Nephron (organoid): ENCODE results near the gene RND1.
"Not testable (repeated sequence)": the region's sequence is repeated elsewhere in the genome, so short reads cannot be mapped to it uniquely, and the experiment has no call there.

Experiments used
- H3K27ac Mint-ChIP-seq, 3 experiments: 2 replicates each; pipeline ENCODE4 v1.8.0; 2020; ENCODE audit warnings: mixed read lengths in 3 of 3, mild to moderate bottlenecking in 2 of 3, moderate library complexity in 1 of 3
- H3K27me3 Mint-ChIP-seq: 2 replicates; pipeline ENCODE4 v1.8.0; 2021; ENCODE audit warnings: low read depth, mild to moderate bottlenecking, moderate library complexity, mixed read lengths
- H3K36me3 Mint-ChIP-seq: 2 replicates; pipeline ENCODE4 v1.8.0; 2020; ENCODE audit warnings: low read depth, mixed read lengths
- H3K4me1 Mint-ChIP-seq: 2 replicates; pipeline ENCODE4 v1.8.0; 2020; ENCODE audit warnings: mixed read lengths
- H3K4me3 Mint-ChIP-seq, 3 experiments: 2 replicates each; pipeline ENCODE4 v1.8.0; 2020; ENCODE audit warnings: mild to moderate bottlenecking in 3 of 3, mixed read lengths in 3 of 3, moderate library complexity in 2 of 3
- H3K9me3 Mint-ChIP-seq: 2 replicates; pipeline ENCODE4 v1.8.0; 2020; ENCODE audit warnings: mixed read lengths
- TF ChIP-seq, protein P1 (sequence below), 3 experiments: fragments of 200-600 bp; sonication (generic); IDR thresholded peaks; one replicate each; pipeline ENCODE4 v1.5.0; 2021; ENCODE audit warnings: antibody characterized with exemption in 3 of 3; ENCODE audit not compliant: unreplicated experiment in 3 of 3

Gene RND1

DNA sequence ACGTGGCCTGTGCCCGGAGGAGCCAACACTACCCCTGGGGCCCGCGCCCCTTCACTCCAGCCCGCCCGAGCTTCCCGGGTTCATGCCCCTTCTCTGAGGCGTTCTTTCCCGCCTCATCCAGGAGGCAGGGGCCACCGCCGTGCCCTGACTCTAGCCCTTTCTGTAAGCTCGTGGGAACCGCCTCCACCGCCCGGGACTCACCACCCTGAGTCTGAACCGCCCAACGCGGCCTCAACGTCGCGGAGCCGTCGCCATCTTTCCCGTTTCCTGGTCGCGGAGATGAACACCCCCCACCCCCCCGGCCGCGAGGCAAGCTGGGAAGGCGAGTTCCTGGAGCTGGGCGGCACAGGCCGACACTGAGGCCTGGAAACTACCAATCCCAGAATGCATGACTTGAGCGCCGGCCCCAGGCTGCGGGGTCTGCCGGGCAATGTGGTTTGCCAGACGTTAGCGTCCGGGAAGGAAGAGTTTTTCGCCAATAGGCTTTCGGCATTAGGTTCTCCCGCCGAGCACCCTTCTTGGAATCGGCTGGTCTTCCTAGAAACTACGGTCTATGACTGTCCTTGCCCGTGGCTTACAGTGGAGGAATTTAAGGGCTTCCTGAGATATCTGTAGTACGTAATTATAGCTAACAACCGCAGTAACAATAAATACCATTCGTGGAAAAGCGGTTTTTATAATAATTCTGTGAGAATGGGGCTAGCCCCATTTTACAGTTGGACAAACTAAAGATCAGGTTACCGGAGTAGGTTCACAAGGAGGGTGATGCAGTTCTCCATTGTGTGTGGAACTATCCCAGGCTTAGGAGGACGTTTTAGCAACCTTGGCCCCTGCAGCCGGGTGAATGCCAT, 13.6 kb downstream of the RND1 start, which contains the start of gene DDX23:
DDX23 (minus strand) TSS at position 281 of the 851 bp plus-strand sequence. CDS start 6,381 bp downstream, outside the sequence.
- Mint-ChIP-seq H3K4me1 (peaks cover 30% of the 10 kb centered on the region), H3K27me3 (no peaks in the 10 kb centered on the region), H3K4me3 (peak within 1 kb of the TSS; percentile 98 to 99 (median 99)), H3K27ac (peak within 1 kb of the TSS; percentile 83 to 96 (median 96)), H3K9me3 (no peaks in the 10 kb centered on the region), H3K36me3 (peaks cover 5% of the 10 kb centered on the region)
- TF ChIP-seq, protein P1, sequence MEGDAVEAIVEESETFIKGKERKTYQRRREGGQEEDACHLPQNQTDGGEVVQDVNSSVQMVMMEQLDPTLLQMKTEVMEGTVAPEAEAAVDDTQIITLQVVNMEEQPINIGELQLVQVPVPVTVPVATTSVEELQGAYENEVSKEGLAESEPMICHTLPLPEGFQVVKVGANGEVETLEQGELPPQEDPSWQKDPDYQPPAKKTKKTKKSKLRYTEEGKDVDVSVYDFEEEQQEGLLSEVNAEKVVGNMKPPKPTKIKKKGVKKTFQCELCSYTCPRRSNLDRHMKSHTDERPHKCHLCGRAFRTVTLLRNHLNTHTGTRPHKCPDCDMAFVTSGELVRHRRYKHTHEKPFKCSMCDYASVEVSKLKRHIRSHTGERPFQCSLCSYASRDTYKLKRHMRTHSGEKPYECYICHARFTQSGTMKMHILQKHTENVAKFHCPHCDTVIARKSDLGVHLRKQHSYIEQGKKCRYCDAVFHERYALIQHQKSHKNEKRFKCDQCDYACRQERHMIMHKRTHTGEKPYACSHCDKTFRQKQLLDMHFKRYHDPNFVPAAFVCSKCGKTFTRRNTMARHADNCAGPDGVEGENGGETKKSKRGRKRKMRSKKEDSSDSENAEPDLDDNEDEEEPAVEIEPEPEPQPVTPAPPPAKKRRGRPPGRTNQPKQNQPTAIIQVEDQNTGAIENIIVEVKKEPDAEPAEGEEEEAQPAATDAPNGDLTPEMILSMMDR (IDR thresholded peaks at IDR 0.05; ENCODE audit: unreplicated experiment in 3 of 3), result no peak

DNA sequence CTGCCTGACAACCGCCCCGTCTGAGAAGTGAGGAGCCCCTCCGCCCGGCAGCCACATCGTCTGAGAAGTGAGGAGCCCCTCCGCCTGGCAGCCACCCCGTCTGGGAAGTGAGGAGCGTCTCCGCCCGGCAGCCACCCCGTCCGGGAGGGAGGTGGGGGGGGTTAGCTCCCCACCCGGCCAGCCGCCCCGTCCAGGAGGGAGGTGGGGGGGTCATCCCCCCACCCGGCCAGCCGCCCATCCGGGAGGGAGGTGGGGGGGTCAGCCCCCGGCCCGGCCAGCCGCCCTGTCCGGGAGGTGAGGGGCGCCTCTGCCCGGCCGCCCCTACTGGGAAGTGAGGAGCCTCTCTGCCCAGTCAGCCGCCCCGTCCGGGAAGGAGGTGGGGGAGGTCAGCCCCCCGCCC, 23.6 kb downstream of the RND1 start:
- H3K9me3 Mint-ChIP-seq, H3K4me1 Mint-ChIP-seq, H3K4me3 Mint-ChIP-seq, H3K27me3 Mint-ChIP-seq, H3K27ac Mint-ChIP-seq: not testable (repeated sequence)
- H3K36me3 Mint-ChIP-seq, result peaks cover 72% of the 10 kb centered on the region

DNA sequence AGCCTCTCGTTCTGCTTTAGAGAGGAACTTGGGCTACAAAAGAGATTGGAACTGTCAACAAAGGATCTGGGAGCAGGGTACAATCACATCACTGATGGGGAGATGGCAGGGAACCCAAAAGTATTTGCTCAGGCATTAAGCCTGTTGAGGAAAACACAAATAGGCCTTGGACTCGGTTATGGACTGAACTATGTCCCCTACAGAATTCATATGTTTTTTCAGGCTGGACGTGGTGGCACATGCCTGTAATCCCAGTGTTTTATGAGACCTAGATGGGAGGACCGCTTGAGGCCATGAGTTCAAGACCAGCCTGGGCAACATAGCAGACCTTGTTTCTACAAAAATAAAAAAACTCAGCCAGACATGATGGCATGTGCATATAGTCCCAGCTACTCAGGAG, 27.6 kb downstream of the RND1 start:
- Mint-ChIP-seq H3K4me3 (no peak overlapping the region), H3K36me3 (peaks cover 68% of the 10 kb centered on the region), H3K27ac (no peak overlapping the region), H3K27me3 (no peaks in the 10 kb centered on the region), H3K4me1 (no peaks in the 10 kb centered on the region), H3K9me3 (no peaks in the 10 kb centered on the region)
- TF ChIP-seq, protein P1 (IDR thresholded peaks at IDR 0.05; ENCODE audit: unreplicated experiment in 3 of 3), result no peak

DNA sequence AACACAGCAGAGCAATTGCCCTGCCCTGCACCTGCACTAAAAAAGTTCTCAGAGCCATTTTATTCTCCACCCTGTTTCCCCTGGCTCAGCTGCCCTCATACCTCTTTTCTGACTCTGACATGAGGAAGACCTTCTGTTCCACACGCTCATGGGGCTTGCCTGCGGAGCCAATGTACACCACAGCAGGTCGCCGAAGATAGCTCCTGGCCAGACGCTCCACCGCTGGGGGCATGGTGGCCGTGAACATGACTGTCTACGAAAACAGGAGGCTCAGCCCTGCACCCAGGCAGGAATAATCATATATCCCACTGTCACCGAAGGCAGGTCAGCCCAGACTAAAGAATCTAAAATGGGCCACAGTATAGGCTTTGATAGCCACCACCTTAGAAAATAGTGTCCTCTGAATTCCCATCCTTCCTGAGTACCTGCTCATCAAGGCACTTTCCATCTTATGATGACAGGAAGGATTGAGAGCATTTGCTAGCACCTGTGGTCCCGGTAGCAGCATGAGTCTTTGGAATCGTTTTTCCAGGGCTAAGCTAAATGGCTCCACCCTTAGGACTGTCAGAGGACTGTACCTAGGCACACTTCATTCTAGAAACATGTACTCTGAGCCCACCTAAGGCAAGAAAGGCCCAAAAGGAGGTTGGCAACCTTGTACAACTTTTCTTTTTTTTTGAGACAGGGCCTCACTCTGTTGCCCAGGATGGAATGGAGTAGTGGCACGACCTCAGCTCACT, 33.2 kb downstream of the RND1 start:
- TF ChIP-seq, protein P1 (IDR thresholded peaks at IDR 0.05; ENCODE audit: unreplicated experiment in 3 of 3), result no peak
- H3K4me3 Mint-ChIP-seq, result no peak overlapping the region
- no peaks in the 10 kb centered on the region for H3K4me1 Mint-ChIP-seq
- peaks cover 70% of the 10 kb centered on the region for H3K36me3 Mint-ChIP-seq
- no peaks in the 10 kb centered on the region for H3K9me3 Mint-ChIP-seq
- no peaks in the 10 kb centered on the region for H3K27me3 Mint-ChIP-seq
- no peak overlapping the region for H3K27ac Mint-ChIP-seq

DNA sequence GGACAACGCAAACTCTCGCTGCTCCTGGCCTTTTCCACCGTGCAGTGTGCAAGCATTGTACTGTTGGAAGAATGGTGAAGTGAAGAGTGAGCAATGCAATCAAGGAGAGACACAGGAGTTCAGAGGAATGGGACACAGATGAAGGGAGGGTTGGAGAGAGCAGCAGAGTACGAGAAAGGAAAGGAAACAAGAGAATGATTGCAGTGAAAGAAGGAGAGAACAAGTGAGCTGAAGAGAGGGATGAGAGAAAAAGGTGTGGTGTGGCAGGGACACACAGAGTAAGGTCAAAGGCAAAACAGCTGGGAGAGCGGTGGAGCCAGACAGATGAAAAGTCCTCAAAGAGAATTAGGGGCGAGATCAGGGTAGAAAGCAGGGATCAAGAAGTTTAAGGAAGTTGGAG, 34.4 kb downstream of the RND1 start:
- H3K27ac Mint-ChIP-seq, result no peak overlapping the region
- TF ChIP-seq, protein P1 (IDR thresholded peaks at IDR 0.05; ENCODE audit: unreplicated experiment in 3 of 3), result no peak
- H3K36me3 Mint-ChIP-seq, result peaks cover 61% of the 10 kb centered on the region
- H3K27me3 Mint-ChIP-seq, result no peaks in the 10 kb centered on the region
- H3K4me1 Mint-ChIP-seq, result no peaks in the 10 kb centered on the region
- H3K4me3 Mint-ChIP-seq, result no peak overlapping the region
- no peaks in the 10 kb centered on the region for H3K9me3 Mint-ChIP-seq

DNA sequence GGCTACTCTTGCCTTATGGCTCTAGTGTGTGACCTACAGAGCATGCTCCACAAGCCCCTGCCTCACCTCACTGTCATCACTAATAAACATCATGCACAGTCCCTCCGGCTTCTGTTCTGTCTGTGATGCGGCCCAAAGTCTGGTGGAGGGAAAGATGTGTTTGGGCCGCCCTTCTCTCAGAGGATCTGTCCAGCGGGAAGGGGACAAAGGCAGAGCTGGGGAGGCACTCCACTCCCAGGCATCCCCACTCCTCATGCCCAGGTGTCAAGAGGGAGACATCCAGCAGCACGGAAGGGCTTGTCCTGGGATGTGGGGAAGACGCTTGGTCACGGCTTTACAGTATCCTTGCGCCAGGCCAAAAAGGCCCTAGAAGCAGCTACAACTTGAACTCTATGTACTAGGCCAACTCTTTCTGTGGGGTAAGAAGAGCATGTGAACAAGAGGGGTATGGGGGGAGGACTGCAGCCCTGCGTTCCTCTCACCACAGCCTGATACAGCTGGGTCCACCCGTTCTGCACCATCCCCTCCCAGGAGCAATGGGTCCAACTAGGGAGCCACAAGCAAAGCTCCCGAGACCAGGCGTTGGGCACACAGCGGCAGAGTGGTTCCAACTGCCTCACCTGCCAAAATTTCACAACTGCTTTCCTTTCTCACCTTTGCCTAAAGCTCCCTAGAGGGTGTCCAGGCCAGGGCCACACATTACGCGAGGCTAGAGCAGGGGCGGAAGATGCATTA, 36.7 kb downstream of the RND1 start:
- TF ChIP-seq, protein P1 (IDR thresholded peaks at IDR 0.05; ENCODE audit: unreplicated experiment in 3 of 3), result no peak
- H3K27me3 Mint-ChIP-seq, result no peaks in the 10 kb centered on the region
- H3K27ac Mint-ChIP-seq, result no peak overlapping the region
- no peaks in the 10 kb centered on the region for H3K9me3 Mint-ChIP-seq
- H3K4me3 Mint-ChIP-seq, result no peak overlapping the region
- peaks cover 67% of the 10 kb centered on the region for H3K36me3 Mint-ChIP-seq
- no peaks in the 10 kb centered on the region for H3K4me1 Mint-ChIP-seq
